ENCODE measurements around the gene PDE3A. TPM values are rescaled to one million over a fixed set of nuclear protein-coding genes. Genes with fewer than 3 reads are reported as not detected.

Gene PDE3A
- polyA plus RNA-seq, 1 of the 3 experiments (the other 2 are of a cell fraction): 0.67 TPM

GRCh38 chr12:20438299-20438779 lies 70.0 kb downstream of the PDE3A start (continued):
- TF ChIP-seq, protein P1, sequence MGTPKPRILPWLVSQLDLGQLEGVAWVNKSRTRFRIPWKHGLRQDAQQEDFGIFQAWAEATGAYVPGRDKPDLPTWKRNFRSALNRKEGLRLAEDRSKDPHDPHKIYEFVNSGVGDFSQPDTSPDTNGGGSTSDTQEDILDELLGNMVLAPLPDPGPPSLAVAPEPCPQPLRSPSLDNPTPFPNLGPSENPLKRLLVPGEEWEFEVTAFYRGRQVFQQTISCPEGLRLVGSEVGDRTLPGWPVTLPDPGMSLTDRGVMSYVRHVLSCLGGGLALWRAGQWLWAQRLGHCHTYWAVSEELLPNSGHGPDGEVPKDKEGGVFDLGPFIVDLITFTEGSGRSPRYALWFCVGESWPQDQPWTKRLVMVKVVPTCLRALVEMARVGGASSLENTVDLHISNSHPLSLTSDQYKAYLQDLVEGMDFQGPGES (IDR thresholded peaks at IDR 0.05; ENCODE audit: low read depth, low read length): no peak
- TF ChIP-seq, protein P2, sequence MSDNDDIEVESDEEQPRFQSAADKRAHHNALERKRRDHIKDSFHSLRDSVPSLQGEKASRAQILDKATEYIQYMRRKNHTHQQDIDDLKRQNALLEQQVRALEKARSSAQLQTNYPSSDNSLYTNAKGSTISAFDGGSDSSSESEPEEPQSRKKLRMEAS (IDR thresholded peaks at IDR 0.05; ENCODE audit: low read depth): no peak
- TF ChIP-seq GABPA (IDR thresholded peaks at IDR 0.05; ENCODE audit: low read depth) (no peak), NFIC (IDR thresholded peaks at IDR 0.05; ENCODE audit: borderline replicate concordance) (no peak), RCOR1 (IDR thresholded peaks at IDR 0.05; ENCODE audit: low read length) (no peak), POLR2AphosphoS5 (IDR thresholded peaks at IDR 0.05; ENCODE audit: low read depth, low read length) (peak; percentile 27; the same call in 1 of the 2 replicates), JUND (IDR thresholded peaks at IDR 0.05) (peak; percentile 8; the same call in 1 of the 2 replicates), EZH2phosphoT487 (IDR thresholded peaks at IDR 0.05; ENCODE audit: borderline replicate concordance, low read depth) (no peak), TCF12 (IDR thresholded peaks at IDR 0.05) (peak; percentile 94), USF1 (IDR thresholded peaks at IDR 0.05; ENCODE audit: borderline replicate concordance, low read depth) (no peak), MXI1 (IDR thresholded peaks at IDR 0.05; ENCODE audit: low read depth, low read length) (no peak), YY1 (IDR thresholded peaks at IDR 0.05; ENCODE audit: low read depth) (no peak), SIN3A (IDR thresholded peaks at IDR 0.05; ENCODE audit: borderline replicate concordance, low read depth, low read length) (0 out of 2 replicates have a peak, but pooled peaks have one; percentile 38), NRF1 (IDR thresholded peaks at IDR 0.05; ENCODE audit: low read depth, low read length) (no peak), SMC3 (IDR thresholded peaks at IDR 0.05; ENCODE audit: low read depth, low read length) (no peak), RAD21 (IDR thresholded peaks at IDR 0.05; ENCODE audit: low read length) (no peak), FOSL2 (IDR thresholded peaks at IDR 0.05; ENCODE audit: borderline replicate concordance, low read depth) (peak; percentile 17; the same call in 1 of the 2 replicates), MEF2A (IDR thresholded peaks at IDR 0.05; ENCODE audit: borderline replicate concordance, low read depth) (no peak), GATA2 (CRISPR knock-in tag; IDR thresholded peaks at IDR 0.05) (no peak), EP300 (IDR thresholded peaks at IDR 0.05; ENCODE audit: borderline replicate concordance in 1 of 2, low read depth in 1 of 2, low read length in 1 of 2) (peak in 1 of 2 experiments; percentile 37; a peak in 1 of 4 replicates), TEAD4 (IDR thresholded peaks at IDR 0.05; ENCODE audit: borderline replicate concordance, insufficient read depth) (peak; percentile 52; the same call in 1 of the 2 replicates), ZBTB33 (IDR thresholded peaks at IDR 0.05; ENCODE audit: borderline replicate concordance, low read depth) (no peak), ELF1 (IDR thresholded peaks at IDR 0.05) (no peak), PBX3 (IDR thresholded peaks at IDR 0.05) (peak; percentile 70), CTCF (IDR thresholded peaks at IDR 0.05) (no peak)

Measured in SK-N-SH (cell line).